Astrocyte of the spinal cord (primary cell): ENCODE results near the gene ANAPC4.

ENCODE experiments used
- DNase-seq: peaks from one replicate; pipeline ENCODE4 v3.0.0; 2011; ENCODE audit warnings: low read depth, low spot score
- H3K4me3 ChIP-seq: 2 replicates; pipeline ENCODE4 v1.5.1; 2011; ENCODE audit warnings: low read depth, mild to moderate bottlenecking, low read length, moderate library complexity
- in situ Hi-C: cut with HindIII; loops from 2 replicates; pipeline ENCODE4 v1.10.0; 2017; ENCODE audit warnings: low sequenced_read_pairs
- TF ChIP-seq, protein P1 (sequence below): IDR thresholded peaks from 2 replicates; pipeline ENCODE4 v1.5.1; 2012; ENCODE audit warnings: low read depth, mild to moderate bottlenecking, low read length, inconsistent platforms

The ANAPC4 gene

DNA sequence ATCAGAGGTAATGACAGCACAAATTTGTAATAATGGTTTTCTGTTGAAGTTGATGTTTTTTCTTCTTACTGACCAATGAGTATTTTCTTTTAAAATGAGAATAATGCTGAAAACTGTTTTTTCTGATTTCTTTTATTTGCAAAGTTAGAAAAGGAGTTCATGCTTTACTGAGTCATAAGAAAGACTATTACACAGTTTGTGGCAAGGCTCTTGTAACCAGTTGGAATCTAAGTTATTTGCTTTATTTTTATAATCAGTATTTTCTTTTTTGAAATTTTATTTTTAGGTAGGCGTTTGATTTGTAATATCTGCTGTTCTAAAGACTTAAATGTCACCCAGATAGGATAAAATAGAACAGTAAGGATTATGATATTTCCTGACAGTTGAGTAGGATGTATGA is 25.5 kb downstream of the ANAPC4 start:
- in situ Hi-C loops: no loop called here
- peak; percentile 9 for DNase-seq
- TF ChIP-seq, protein P1, sequence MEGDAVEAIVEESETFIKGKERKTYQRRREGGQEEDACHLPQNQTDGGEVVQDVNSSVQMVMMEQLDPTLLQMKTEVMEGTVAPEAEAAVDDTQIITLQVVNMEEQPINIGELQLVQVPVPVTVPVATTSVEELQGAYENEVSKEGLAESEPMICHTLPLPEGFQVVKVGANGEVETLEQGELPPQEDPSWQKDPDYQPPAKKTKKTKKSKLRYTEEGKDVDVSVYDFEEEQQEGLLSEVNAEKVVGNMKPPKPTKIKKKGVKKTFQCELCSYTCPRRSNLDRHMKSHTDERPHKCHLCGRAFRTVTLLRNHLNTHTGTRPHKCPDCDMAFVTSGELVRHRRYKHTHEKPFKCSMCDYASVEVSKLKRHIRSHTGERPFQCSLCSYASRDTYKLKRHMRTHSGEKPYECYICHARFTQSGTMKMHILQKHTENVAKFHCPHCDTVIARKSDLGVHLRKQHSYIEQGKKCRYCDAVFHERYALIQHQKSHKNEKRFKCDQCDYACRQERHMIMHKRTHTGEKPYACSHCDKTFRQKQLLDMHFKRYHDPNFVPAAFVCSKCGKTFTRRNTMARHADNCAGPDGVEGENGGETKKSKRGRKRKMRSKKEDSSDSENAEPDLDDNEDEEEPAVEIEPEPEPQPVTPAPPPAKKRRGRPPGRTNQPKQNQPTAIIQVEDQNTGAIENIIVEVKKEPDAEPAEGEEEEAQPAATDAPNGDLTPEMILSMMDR: no peak
- H3K4me3 ChIP-seq: no peak overlapping the region

DNA sequence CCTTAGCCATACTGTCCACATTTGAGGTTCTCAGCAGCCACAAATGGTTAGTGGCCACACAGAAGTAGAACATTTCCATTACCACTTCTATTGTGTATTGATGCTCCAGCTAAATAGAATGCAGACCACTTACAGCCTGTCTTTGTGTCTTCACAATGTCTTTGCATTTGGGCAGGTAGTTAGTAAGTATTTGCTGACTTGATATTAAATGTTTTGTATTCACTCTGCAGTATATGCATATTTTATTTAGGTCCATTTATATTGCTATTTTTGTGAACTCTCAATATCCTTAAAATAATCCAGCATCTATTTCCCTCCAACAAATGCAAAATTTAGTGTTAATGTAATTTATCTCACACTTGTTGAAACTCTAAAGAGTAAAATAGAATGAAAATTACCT is 26.6 kb downstream of the ANAPC4 start:
- H3K4me3 ChIP-seq: no peak overlapping the region
- TF ChIP-seq, protein P1: no peak
- no peak for DNase-seq
- in situ Hi-C loops: no loop called here

DNA sequence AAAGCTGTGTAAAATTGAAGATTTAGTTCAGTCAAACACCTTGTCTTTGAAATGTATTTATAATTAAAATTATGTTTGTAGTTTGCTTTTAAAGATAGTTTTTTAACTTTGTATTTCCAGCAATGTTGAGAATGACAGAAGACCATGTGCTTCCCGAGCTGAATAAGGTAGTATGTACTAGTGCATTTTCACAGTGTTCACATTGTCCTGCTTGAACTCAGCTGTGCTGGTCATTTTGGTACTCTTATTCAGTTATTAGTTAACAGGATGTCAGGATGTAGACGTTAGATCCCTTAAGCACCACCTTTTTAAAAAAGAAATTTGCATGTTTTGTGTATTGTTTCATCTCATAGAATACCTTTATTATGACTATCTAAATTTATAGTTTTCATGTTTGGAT is 28.4 kb downstream of the ANAPC4 start:
- in situ Hi-C loops: no loop called here
- no peak for DNase-seq
- TF ChIP-seq, protein P1: no peak
- H3K4me3 ChIP-seq: no peak overlapping the region

GRCh38 chr4:25406081-25406692 is 29.1 kb downstream of the ANAPC4 start:
- TF ChIP-seq, protein P1: no peak
- in situ Hi-C loops: no loop called here
- H3K4me3 ChIP-seq: no peak overlapping the region
- DNase-seq: peak; percentile 46

DNA sequence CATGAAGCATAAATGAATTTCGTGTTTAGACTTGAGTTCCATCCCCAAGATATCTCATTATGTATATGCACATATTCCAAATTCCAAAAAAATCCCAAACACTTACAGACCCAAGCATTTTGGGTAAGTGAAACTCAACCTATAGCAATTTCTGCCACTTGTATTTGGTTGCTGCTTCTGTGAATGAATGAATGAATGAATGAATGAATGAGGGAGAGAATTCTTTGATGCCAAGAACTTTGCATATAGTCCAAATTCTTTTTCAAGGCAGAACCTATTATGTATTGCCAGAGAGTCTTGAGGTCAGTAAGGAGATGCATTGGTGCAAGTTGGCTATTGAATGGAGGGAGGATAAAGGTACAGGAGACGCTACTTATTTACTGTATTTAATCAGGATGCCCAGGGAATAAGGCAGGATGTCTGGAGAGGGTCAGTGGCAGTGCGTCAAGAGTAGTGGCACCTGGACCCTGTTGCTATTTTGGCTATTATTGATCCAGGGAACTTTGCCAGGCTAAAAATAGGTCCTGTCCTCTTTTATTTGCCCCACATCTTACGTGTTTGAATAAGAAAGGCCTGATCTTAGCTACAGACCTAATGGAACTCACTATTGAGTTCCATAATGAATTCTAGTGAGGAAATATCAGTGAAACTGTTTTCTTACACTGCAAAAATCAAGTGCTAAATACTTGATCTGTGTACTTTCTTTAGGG is 33.9 kb downstream of the ANAPC4 start:
- H3K4me3 ChIP-seq: no peak overlapping the region
- TF ChIP-seq, protein P1: no peak
- DNase-seq: no peak
- in situ Hi-C loops: no loop called here

GRCh38 chr4:25413261-25413660 is 36.2 kb downstream of the ANAPC4 start:
- TF ChIP-seq, protein P1: no peak
- no peak overlapping the region for H3K4me3 ChIP-seq
- in situ Hi-C loops: no loop called here
- no peak for DNase-seq
